PFSK-1 (cell line): Measurements from ENCODE around the gene DHTKD1.

ENCODE experiments used
- FOXP2 ChIP-seq: optimal IDR thresholded peaks from 2 replicates; pipeline ENCODE3; 2011; ENCODE audit warnings: borderline replicate concordance, control low read depth, inconsistent platforms; ENCODE audit not compliant: insufficient read depth; ENCODE audit errors: extremely low read length, extremely low read depth
- POLR2AphosphoS5 ChIP-seq: IDR thresholded peaks from 2 replicates; pipeline ENCODE4 v1.6.1; 2012; ENCODE audit warnings: low read depth, mild to moderate bottlenecking, control low read depth, low read length, moderate library complexity
- REST ChIP-seq, 2 experiments: IDR thresholded peaks; 2 replicates each; pipeline versions ENCODE4 v1.6.1 to v1.8.0; 2011 to 2012; ENCODE audit warnings: low read depth in 2 of 2, low read length in 2 of 2, control low read depth in 1 of 2, inconsistent platforms in 1 of 2, mild to moderate bottlenecking in 1 of 2, moderate library complexity in 1 of 2; ENCODE audit not compliant: insufficient read depth in 1 of 2
- SIN3A ChIP-seq: IDR thresholded peaks from 2 replicates; pipeline ENCODE4 v1.6.1; 2012; ENCODE audit warnings: mild to moderate bottlenecking, low read length, moderate library complexity, borderline replicate concordance; ENCODE audit not compliant: insufficient read depth
- TAF1 ChIP-seq: IDR thresholded peaks from 2 replicates; pipeline ENCODE4 v1.6.1; 2012; ENCODE audit warnings: low read length, control low read depth, borderline replicate concordance; ENCODE audit not compliant: insufficient read depth

The DHTKD1 gene

GRCh38 chr10:12165999-12166775 lies 97.4 kb downstream of the DHTKD1 start:
- TF ChIP-seq SIN3A = no peak
- TF ChIP-seq REST (IDR thresholded peaks at IDR 0.05; ENCODE audit: insufficient read depth in 1 of 2, low read depth in 2 of 2, low read length in 2 of 2) = no peak
- no peak for TF ChIP-seq TAF1
- no peak for TF ChIP-seq FOXP2
- no peak for TF ChIP-seq POLR2AphosphoS5
